Choroid plexus epithelial cell (primary cell): ENCODE data around the gene C1QB.

Source experiments
- DNase-seq: peaks from one replicate; pipeline ENCODE4 v3.0.0-alpha.2; 2010; ENCODE audit warnings: low read depth
- H3K4me3 ChIP-seq: 2 replicates; pipeline ENCODE4 v1.5.1; 2011; ENCODE audit warnings: low read depth, mild to moderate bottlenecking, control low read depth, low read length, moderate library complexity
- CTCF ChIP-seq: conservative IDR thresholded peaks from 2 replicates; pipeline ENCODE4 v1.5.1; 2011; ENCODE audit warnings: low read depth, mild to moderate bottlenecking, control low read depth, inconsistent platforms, low read length, moderate library complexity

The C1QB gene

GRCh38 chr1:22709891-22710700 is 57.1 kb downstream of the C1QB start:
- peak overlapping the region; percentile 57 for H3K4me3 ChIP-seq
- no peak for TF ChIP-seq CTCF
- DNase-seq = peak; percentile 77

- TF ChIP-seq CTCF = no peak
- no peak for DNase-seq
- peak within 1 kb of the TSS; percentile 57 for H3K4me3 ChIP-seq
Observed at GRCh38 chr1:22710701-22711049, 57.6 kb downstream of the C1QB start, which contains the start of gene EPHB2. Gene EPHB2 (plus strand): TSS chr1:22710839. CDS start chr1:22710983, 144 bp downstream.

- H3K4me3 ChIP-seq = peak overlapping the region; percentile 57
- no peak for DNase-seq
- no peak for TF ChIP-seq CTCF
Observed at GRCh38 chr1:22711071-22711470, 58.0 kb downstream of the C1QB start.
